Smooth muscle cell (in vitro differentiated cells): ENCODE measurements around the gene TSC22D4. TPM values are rescaled to one million over a fixed set of nuclear protein-coding genes. Genes with fewer than 3 reads are reported as not detected.
"Not testable (repeated sequence)": the region's sequence is repeated elsewhere in the genome, so short reads cannot be mapped to it uniquely, and the experiment has no call there.

ENCODE experiments used
- DNase-seq: peaks from one replicate; lab custom pipeline; 2025; ENCODE audit not compliant: unreplicated experiment; lab: John Stamatoyannopoulos, UW
- H2AFZ ChIP-seq: fragments of 200-600 bp; sonication (generic); 2 replicates; pipeline ENCODE4 v1.6.0; 2016; ENCODE audit warnings: antibody characterized with exemption, low read depth, mild to moderate bottlenecking
- H3F3A ChIP-seq: fragments of 200-600 bp; sonication (generic); 2 replicates; pipeline ENCODE4 v1.6.0; 2017; ENCODE audit warnings: antibody characterized with exemption, low read depth
- H3K27ac ChIP-seq: fragments of 200-600 bp; sonication (generic); 2 replicates; pipeline ENCODE4 v1.5.1; 2016; ENCODE audit warnings: low read depth, mild to moderate bottlenecking
- H3K27me3 ChIP-seq: fragments of 200-600 bp; sonication (generic); 2 replicates; pipeline ENCODE4 v1.6.1; 2016; ENCODE audit warnings: low read depth, mild to moderate bottlenecking
- H3K36me3 ChIP-seq: fragments of 200-600 bp; sonication (generic); 2 replicates; pipeline ENCODE4 v1.5.1; 2016; ENCODE audit warnings: low read depth
- H3K4me1 ChIP-seq: fragments of 200-600 bp; sonication (generic); 2 replicates; pipeline ENCODE4 v1.5.1; 2016; ENCODE audit warnings: low read depth
- H3K4me2 ChIP-seq: fragments of 200-600 bp; sonication (generic); 2 replicates; pipeline ENCODE4 v1.6.0; 2016; ENCODE audit warnings: mild to moderate bottlenecking
- H3K4me3 ChIP-seq: fragments of 200-600 bp; sonication (generic); 2 replicates; pipeline ENCODE4 v1.5.1; 2016; ENCODE audit warnings: mild to moderate bottlenecking
- H3K79me2 ChIP-seq: fragments of 200-600 bp; sonication (generic); 2 replicates; pipeline ENCODE4 v1.6.0; 2016; ENCODE audit warnings: low read depth, mild to moderate bottlenecking
- H3K9ac ChIP-seq: fragments of 200-600 bp; sonication (generic); 2 replicates; pipeline ENCODE4 v1.6.0; 2016; ENCODE audit warnings: low read depth
- H3K9me3 ChIP-seq: fragments of 200-600 bp; sonication (generic); replicated peaks from 2 replicates; pipeline ENCODE4 v1.5.1; 2016; ENCODE audit warnings: low read depth
- H4K20me1 ChIP-seq: fragments of 200-600 bp; sonication (generic); 2 replicates; pipeline ENCODE4 v1.6.0; 2016; ENCODE audit warnings: low read depth
- WGBS: methylation state at CpG from one replicate; pipeline ENCODE4 v1.1.7; 2016; ENCODE audit warnings: low lambda C conversion rate; 5-methylcytosine and 5-hydroxymethylcytosine counted together
- polyA plus RNA-seq: library from polyadenylated mRNA; unstranded; fragments of >200 nt; fragmentation: Nextera tagmentation; extraction: Ambion mirVana; gene quantifications from 2 replicates; pipeline ENCODE4 v1.2.1, GENCODE V29; 2016
- total RNA-seq: library from RNA; depleted of rRNA; stranded (reverse); fragments of >200 nt; gene quantifications from 2 replicates; pipeline ENCODE4 v1.2.3, GENCODE V29; 2014
- TF ChIP-seq, protein P1 (sequence below): fragments of 200-600 bp; sonication (generic); IDR thresholded peaks from 2 replicates; pipeline ENCODE4 v1.5.1; 2017; ENCODE audit warnings: borderline replicate concordance, mild to moderate bottlenecking, antibody characterized with exemption; ENCODE audit not compliant: insufficient read depth, poor library complexity, severe bottlenecking

The TSC22D4 gene
- total and polyA plus RNA-seq, 2 experiments from 2014 or later: 20.0 to 51.1 TPM

DNA sequence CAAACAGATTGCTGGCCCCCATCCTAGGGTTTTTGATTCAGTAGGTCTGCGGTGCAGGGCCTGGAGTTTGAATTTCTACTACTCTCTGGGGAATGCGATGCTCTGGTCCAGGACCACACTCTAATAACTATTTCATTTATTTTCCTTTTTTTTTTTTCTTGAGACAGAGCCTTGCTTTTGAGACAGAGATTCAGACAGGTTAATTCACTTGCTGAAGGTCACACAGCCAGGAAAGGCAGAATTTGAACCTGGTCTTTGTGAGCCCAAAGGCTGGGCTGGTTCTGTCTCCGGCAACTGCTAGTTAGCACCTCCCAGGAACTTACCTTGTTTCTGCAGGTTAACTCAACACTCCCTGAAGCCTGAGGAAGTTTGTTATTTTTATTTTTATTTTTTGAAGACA, 26.5 kb downstream of the TSC22D4 start:
- Histone ChIP-seq H3K27me3 (no peaks in the 10 kb centered on the region), H2AFZ (no peak overlapping the region), H3F3A (no peaks in the 10 kb centered on the region), H3K9me3 (no peaks in the 10 kb centered on the region), H3K4me3 (no peak overlapping the region), H3K79me2 (no peaks in the 10 kb centered on the region), H3K4me1 (no peaks in the 10 kb centered on the region), H3K4me2 (no peak overlapping the region), H4K20me1 (no peaks in the 10 kb centered on the region), H3K9ac (no peak overlapping the region), H3K36me3 (no peaks in the 10 kb centered on the region), H3K27ac (no peak overlapping the region)
- TF ChIP-seq, protein P1, sequence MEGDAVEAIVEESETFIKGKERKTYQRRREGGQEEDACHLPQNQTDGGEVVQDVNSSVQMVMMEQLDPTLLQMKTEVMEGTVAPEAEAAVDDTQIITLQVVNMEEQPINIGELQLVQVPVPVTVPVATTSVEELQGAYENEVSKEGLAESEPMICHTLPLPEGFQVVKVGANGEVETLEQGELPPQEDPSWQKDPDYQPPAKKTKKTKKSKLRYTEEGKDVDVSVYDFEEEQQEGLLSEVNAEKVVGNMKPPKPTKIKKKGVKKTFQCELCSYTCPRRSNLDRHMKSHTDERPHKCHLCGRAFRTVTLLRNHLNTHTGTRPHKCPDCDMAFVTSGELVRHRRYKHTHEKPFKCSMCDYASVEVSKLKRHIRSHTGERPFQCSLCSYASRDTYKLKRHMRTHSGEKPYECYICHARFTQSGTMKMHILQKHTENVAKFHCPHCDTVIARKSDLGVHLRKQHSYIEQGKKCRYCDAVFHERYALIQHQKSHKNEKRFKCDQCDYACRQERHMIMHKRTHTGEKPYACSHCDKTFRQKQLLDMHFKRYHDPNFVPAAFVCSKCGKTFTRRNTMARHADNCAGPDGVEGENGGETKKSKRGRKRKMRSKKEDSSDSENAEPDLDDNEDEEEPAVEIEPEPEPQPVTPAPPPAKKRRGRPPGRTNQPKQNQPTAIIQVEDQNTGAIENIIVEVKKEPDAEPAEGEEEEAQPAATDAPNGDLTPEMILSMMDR: no peak
- no peak for DNase-seq
- WGBS: 96% methylated on average over 3 of the region's 3 CpGs

DNA sequence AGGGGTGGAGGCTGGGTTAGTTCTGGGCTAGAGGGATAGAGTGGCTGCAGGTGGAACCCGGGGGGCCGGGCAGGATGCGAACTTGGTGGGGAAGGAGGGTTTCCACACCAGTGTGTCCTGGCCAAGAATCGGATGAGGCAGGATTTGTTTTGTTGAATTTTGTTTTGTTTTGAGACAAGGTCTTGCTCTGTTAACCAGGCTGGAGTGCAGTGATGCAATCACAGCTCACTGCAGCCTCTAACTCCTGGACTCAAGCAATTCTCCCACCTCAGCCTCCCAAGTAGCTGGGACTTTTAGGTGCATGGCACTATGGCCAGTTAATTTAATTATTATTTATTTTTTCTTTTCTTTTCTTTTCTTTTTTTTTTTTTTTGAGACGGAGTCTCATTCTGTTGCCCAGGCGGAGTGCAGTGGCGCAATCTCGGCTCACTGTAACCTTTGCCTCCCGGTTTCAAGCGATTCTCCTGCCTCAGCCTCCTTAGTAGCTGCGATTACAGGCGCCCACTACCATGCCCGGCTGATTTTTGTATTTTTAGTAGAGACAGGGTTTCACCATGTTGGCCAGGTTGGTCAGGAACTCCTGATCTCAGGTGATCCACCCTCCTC, 29.7 kb downstream of the TSC22D4 start:
- no peaks in the 10 kb centered on the region for H3K27me3 ChIP-seq
- H3K79me2 ChIP-seq: no peaks in the 10 kb centered on the region
- H4K20me1 ChIP-seq: no peaks in the 10 kb centered on the region
- no peak overlapping the region for H3K4me2 ChIP-seq
- no peak for DNase-seq
- H3F3A ChIP-seq: no peaks in the 10 kb centered on the region
- H3K27ac ChIP-seq: no peak overlapping the region
- H3K36me3 ChIP-seq: no peaks in the 10 kb centered on the region
- H3K4me1 ChIP-seq: no peaks in the 10 kb centered on the region
- H2AFZ ChIP-seq: no peak overlapping the region
- TF ChIP-seq, protein P1: no peak
- no peaks in the 10 kb centered on the region for H3K9me3 ChIP-seq
- WGBS: 94% methylated on average over 13 of the region's 13 CpGs
- H3K9ac ChIP-seq: no peak overlapping the region
- no peak overlapping the region for H3K4me3 ChIP-seq

DNA sequence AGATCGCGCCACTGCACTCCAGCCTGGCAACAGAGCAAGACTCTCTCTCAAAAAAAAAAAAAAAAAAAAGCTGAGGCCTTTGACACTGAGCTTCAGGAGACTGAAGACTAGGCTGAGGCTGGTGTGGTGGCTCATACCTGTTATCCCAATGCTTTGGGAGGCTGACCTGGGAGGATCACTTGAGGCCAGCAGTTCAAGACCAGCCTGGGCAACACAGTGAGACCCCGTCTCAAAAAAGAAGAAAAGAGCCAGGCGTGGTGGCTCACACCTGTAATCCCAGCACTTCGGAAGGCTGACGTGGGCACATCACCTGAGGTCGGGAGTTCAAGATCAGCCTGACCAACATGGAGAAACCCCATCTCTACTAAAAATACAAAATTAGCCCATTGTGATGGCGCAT, 31.7 kb downstream of the TSC22D4 start:
- H3K9me3 ChIP-seq, H3K9ac ChIP-seq, H3K4me2 ChIP-seq, H3F3A ChIP-seq, H3K27me3 ChIP-seq, H3K4me1 ChIP-seq, H3K4me3 ChIP-seq, H3K79me2 ChIP-seq, H4K20me1 ChIP-seq, H3K27ac ChIP-seq, H3K36me3 ChIP-seq, DNase-seq, H2AFZ ChIP-seq: not testable (repeated sequence)
- WGBS: 99% methylated on average over 8 of the region's 8 CpGs

DNA sequence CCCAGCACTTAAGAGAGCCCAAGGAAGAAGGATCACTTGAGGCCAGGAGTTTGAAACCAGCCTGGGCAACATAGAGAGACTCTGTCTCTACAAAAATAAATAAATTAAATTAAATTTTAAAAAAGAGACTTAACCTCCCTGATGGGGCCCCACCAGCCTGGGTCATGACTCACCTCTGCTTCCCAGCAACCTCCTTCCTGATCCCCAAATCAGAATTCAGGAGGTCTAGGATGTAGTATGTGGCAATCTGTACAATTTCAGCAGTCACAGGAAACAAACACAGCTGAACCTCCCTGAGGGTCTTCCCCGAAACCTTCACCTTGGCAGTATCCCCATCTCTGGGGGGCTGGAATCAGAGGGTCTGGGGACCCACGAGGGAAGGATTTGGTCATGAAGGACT, 33.0 kb downstream of the TSC22D4 start:
- no peaks in the 10 kb centered on the region for H4K20me1 ChIP-seq
- H3K27ac ChIP-seq: no peak overlapping the region
- no peaks in the 10 kb centered on the region for H3K27me3 ChIP-seq
- peak overlapping the region; percentile 54 for H3K4me2 ChIP-seq
- no peaks in the 10 kb centered on the region for H3K79me2 ChIP-seq
- TF ChIP-seq, protein P1: no peak
- H3K9ac ChIP-seq: no peak overlapping the region
- no peaks in the 10 kb centered on the region for H3K4me1 ChIP-seq
- H3K4me3 ChIP-seq: no peak overlapping the region
- no peaks in the 10 kb centered on the region for H3K36me3 ChIP-seq
- 89% methylated on average over 2 of the region's 2 CpGs for WGBS
- no peak overlapping the region for H2AFZ ChIP-seq
- DNase-seq: no peak
- no peaks in the 10 kb centered on the region for H3K9me3 ChIP-seq
- H3F3A ChIP-seq: no peaks in the 10 kb centered on the region
